B cell (primary cell): Measurements from ENCODE around the gene PPARD. TPM values are rescaled to one million over a fixed set of nuclear protein-coding genes. Genes with fewer than 3 reads are reported as not detected.

ENCODE experiments used
- ATAC-seq: fragments of 200-7000 bp; cut with Tn5 transposase; one replicate; pipeline ENCODE4 v1.10.0; 2021; ENCODE audit warnings: low read depth, mild to moderate bottlenecking, moderate number of reproducible peaks, moderate library complexity
- CTCF ChIA-PET: fragments of 350-600 bp; sonication (Branson Sonifier 250); formaldehyde crosslinking; loops from one replicate; lab custom pipeline; 2021; ENCODE audit warnings: antibody characterized with exemption, inconsistent platforms; lab: Charles Lee
- POLR2A ChIA-PET: fragments of 350-600 bp; sonication (Branson Sonifier 250); formaldehyde crosslinking; loops from one replicate; lab custom pipeline; 2021; ENCODE audit warnings: antibody characterized with exemption; lab: Charles Lee
- DNase-seq: peaks from one replicate; pipeline ENCODE4 v3.0.0; 2013
- H2AFZ ChIP-seq: 2 replicates; pipeline ENCODE4 v1.6.1; 2012; ENCODE audit warnings: mild to moderate bottlenecking, low read depth, low read length; ENCODE audit not compliant: insufficient read depth, poor library complexity, severe bottlenecking
- H3K27ac ChIP-seq, 2 donors: 1 replicate in 1 of 2; 2 replicates in 1 of 2; pipeline ENCODE4 v1.5.1; 2012 to 2013; ENCODE audit warnings: low read length in 2 of 2, mild to moderate bottlenecking in 2 of 2, moderate library complexity in 1 of 2
- H3K27me3 ChIP-seq, 4 experiments: fragments of 200-600 bp in 1 of 4; sonication (generic) in 1 of 4; replicated peaks in 1 of 4; 1 replicate in 2 of 4; 2 replicates in 2 of 4; pipeline versions ENCODE4 v1.6.1 to v1.7.0; 2013 to 2016; ENCODE audit warnings: low read length in 3 of 4, mild to moderate bottlenecking in 2 of 4, mixed read lengths in 1 of 4, moderate library complexity in 1 of 4; ENCODE audit not compliant: insufficient read depth in 4 of 4, control insufficient read depth in 3 of 4; ENCODE audit errors: control extremely low read depth in 1 of 4
- H3K36me3 ChIP-seq, 2 experiments: replicated peaks in 1 of 2; 1 replicate in 1 of 2; 2 replicates in 1 of 2; pipeline versions ENCODE4 v1.6.1 to v1.7.1; 2013; ENCODE audit warnings: low read length in 1 of 2; ENCODE audit not compliant: insufficient read depth in 2 of 2, control insufficient read depth in 1 of 2; ENCODE audit errors: control extremely low read depth in 1 of 2, extremely low read depth in 1 of 2
- H3K4me1 ChIP-seq, 2 donors: fragments of 200-600 bp in 1 of 2; sonication (generic) in 1 of 2; 1 replicate in 1 of 2; 2 replicates in 1 of 2; pipeline versions ENCODE4 v1.5.1 to v1.6.1; 2013 to 2017; ENCODE audit warnings: low read length in 2 of 2; ENCODE audit not compliant: control insufficient read depth in 2 of 2, insufficient read depth in 2 of 2
- H3K4me2 ChIP-seq: replicated peaks from 2 replicates; pipeline ENCODE3; 2012; ENCODE audit warnings: mild to moderate bottlenecking, low read depth, low read length; ENCODE audit not compliant: poor library complexity, severe bottlenecking
- H3K4me3 ChIP-seq, 5 experiments: fragments of 200-600 bp in 1 of 5; sonication (generic) in 1 of 5; 1 replicate in 3 of 5; 2 replicates in 2 of 5; pipeline versions ENCODE4 v1.5.1 to v1.7.0; 2011 to 2016; ENCODE audit warnings: low read length in 4 of 5, mild to moderate bottlenecking in 4 of 5, low read depth in 2 of 5, control low read depth in 1 of 5, moderate library complexity in 1 of 5; ENCODE audit not compliant: insufficient read depth in 1 of 5; ENCODE audit errors: control extremely low read depth in 1 of 5, extremely low read depth in 1 of 5
- H3K79me2 ChIP-seq: fragments of 200-600 bp; sonication (generic); one replicate; pipeline ENCODE4 v1.6.0; 2016; ENCODE audit warnings: low read length; ENCODE audit not compliant: control insufficient read depth, insufficient read depth
- H3K9ac ChIP-seq: fragments of 200-600 bp; sonication (generic); 2 replicates; pipeline ENCODE4 v1.6.1; 2017; ENCODE audit warnings: mild to moderate bottlenecking, low read length, moderate library complexity
- H3K9me3 ChIP-seq, 3 donors: one replicate each; pipeline versions ENCODE4 v1.6.1 to v1.7.1; 2013; ENCODE audit warnings: low read length in 2 of 3; ENCODE audit not compliant: control insufficient read depth in 2 of 3, insufficient read depth in 1 of 3; ENCODE audit errors: control extremely low read depth in 1 of 3
- H4K20me1 ChIP-seq: 2 replicates; pipeline ENCODE4 v1.6.0; 2012; ENCODE audit warnings: mild to moderate bottlenecking, low read length; ENCODE audit not compliant: insufficient read depth, control insufficient read depth, poor library complexity, severe bottlenecking
- H3K27ac Mint-ChIP-seq: one replicate; pipeline ENCODE4 v1.8.0; 2021; ENCODE audit warnings: mixed read lengths
- H3K27me3 Mint-ChIP-seq: one replicate; pipeline ENCODE4 v1.8.0; 2021; ENCODE audit warnings: mixed read lengths
- H3K4me1 Mint-ChIP-seq: one replicate; pipeline ENCODE4 v1.8.0; 2021; ENCODE audit warnings: mixed read lengths
- H3K4me3 Mint-ChIP-seq: one replicate; pipeline ENCODE4 v1.8.0; 2021; ENCODE audit warnings: mixed read lengths
- H3K9me3 Mint-ChIP-seq: one replicate; pipeline ENCODE4 v1.8.0; 2022; ENCODE audit warnings: mixed read lengths; ENCODE audit not compliant: insufficient read depth
- CTCF ChIP-seq: fragments of 200-600 bp; IDR thresholded peaks from one replicate; pipeline ENCODE4 v1.8.0; 2022; ENCODE audit warnings: antibody characterized with exemption, mild to moderate bottlenecking
- EZH2 ChIP-seq: IDR thresholded peaks from 2 replicates; pipeline ENCODE4 v1.6.1; 2012; ENCODE audit warnings: borderline replicate concordance, low read depth, mild to moderate bottlenecking, moderate library complexity, low read length; ENCODE audit not compliant: insufficient read depth, poor library complexity, severe bottlenecking
- WGBS: methylation state at CpG from one replicate; pipeline ENCODE4 v1.1.5; 2013; ENCODE audit warnings: missing lambda C conversion rate; ENCODE audit not compliant: insufficient coverage; 5-methylcytosine and 5-hydroxymethylcytosine counted together
- intact Hi-C: fragments of 100-400 bp; cut with micrococcal nuclease; formaldehyde crosslinking; loops from one replicate; pipeline ENCODE4 v1.10.0; 2022
- polyA plus RNA-seq: library from polyadenylated mRNA; depleted of rRNA; stranded (reverse); fragments of >200 nt; gene quantifications from 2 replicates; pipeline ENCODE4 v1.2.3, GENCODE V29; 2012
- total RNA-seq, 2 donors: library from RNA; stranded (reverse); fragments of 120-200 nt in 1 of 2; gene quantifications; 1 replicate in 1 of 2; 2 replicates in 1 of 2; pipeline versions ENCODE4 v1.2.3 to v1.2.4, GENCODE V29; 2013 to 2022

Gene PPARD
- total and polyA plus RNA-seq, 2 donors (not counting 1 experiment from before 2014, with no cell fraction given) = 37.9 to 38.9 TPM

- H3K36me3 ChIP-seq = peaks cover 0 to 8% of the 10 kb centered on the region in 2 experiments
- H2AFZ ChIP-seq = no peak overlapping the region
- Mint-ChIP-seq H3K27ac (no peak overlapping the region), H3K9me3 (no peaks in the 10 kb centered on the region), H3K27me3 (no peaks in the 10 kb centered on the region), H3K4me3 (no peak overlapping the region), H3K4me1 (peaks cover 14% of the 10 kb centered on the region)
- H3K9me3 ChIP-seq = no peaks in the 10 kb centered on the region
- POLR2A ChIA-PET = no interaction called here
- WGBS = 100% methylated on average over 3 of the region's 5 CpGs
- H3K27ac ChIP-seq = no peak overlapping the region
- intact Hi-C loops = no loop called here
- H3K4me2 ChIP-seq = no peak overlapping the region
- DNase-seq = no peak
- CTCF ChIA-PET = no interaction called here
- no peak for TF ChIP-seq CTCF
- TF ChIP-seq EZH2 = no peak
- peaks cover 39% of the 10 kb centered on the region for H4K20me1 ChIP-seq
- ATAC-seq = no peak
- H3K4me1 ChIP-seq = no peaks in the 10 kb centered on the region
- H3K4me3 ChIP-seq = no peak overlapping the region
- no peak overlapping the region for H3K9ac ChIP-seq
- no peaks in the 10 kb centered on the region for H3K27me3 ChIP-seq
- peaks cover 4% of the 10 kb centered on the region for H3K79me2 ChIP-seq
Observed at GRCh38 chr6:35402856-35403191, 60.5 kb downstream of the PPARD start.

DNA sequence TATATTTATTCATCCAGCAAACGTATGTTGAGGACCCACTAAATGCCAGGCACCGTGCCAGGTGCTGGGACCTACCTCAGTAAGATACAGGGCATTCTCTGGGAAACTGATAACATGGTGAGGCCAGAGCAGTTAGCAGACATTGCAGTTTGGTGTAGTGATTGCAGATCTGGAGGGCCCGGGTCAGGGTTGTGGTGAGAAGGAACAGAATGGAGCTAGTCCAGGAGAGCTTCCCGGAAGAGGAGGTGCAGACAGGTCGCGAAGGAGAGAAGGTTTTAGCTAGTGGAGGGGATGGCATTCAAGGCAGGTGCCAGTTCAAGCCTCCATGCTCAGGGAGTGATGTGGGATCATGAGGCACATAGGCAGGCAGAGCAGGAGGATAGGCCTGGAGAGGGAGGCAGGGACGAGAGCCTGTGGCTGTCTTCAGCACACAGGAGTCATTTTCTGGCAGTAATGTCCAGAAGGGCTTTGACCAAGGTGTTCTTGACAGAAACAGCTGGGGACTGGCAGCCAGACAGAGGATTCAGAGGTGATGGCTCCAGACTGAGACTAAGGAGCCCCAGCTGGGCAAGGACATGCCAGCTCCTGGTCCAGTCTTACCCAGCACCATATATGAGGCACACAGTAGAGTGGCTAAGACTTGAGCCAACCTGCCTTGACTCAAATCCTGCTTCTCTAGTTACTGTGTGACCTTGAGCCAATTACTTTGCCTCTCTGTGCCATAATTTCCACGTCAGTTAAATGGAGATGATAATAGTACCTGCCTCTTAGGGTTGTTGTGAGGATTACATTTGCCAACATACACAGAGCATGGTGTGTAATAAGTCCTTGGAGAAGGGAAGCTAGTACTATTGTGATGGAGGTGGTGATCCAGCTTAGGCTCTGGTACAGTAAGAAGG, 61.4 kb downstream of the PPARD start:
- Mint-ChIP-seq H3K27ac (no peak overlapping the region), H3K4me3 (no peak overlapping the region), H3K9me3 (no peaks in the 10 kb centered on the region), H3K27me3 (no peaks in the 10 kb centered on the region), H3K4me1 (peaks cover 14% of the 10 kb centered on the region)
- no peak overlapping the region for H3K4me3 ChIP-seq
- H4K20me1 ChIP-seq = peaks cover 39% of the 10 kb centered on the region
- no peak for ATAC-seq
- H3K9ac ChIP-seq = no peak overlapping the region
- H3K79me2 ChIP-seq = no peaks in the 10 kb centered on the region
- no peaks in the 10 kb centered on the region for H3K9me3 ChIP-seq
- ChIA-PET POLR2A (no interaction called here), CTCF (interaction anchor here (1.3 kb wide), 1 partner anchor 46 kb away, joined by 4 read pairs; no protein-coding TSS in a partner anchor)
- no peaks in the 10 kb centered on the region for H3K4me1 ChIP-seq
- TF ChIP-seq EZH2 = no peak
- no peak for TF ChIP-seq CTCF
- intact Hi-C loops = no loop called here
- peaks cover 0 to 8% of the 10 kb centered on the region in 2 experiments for H3K36me3 ChIP-seq
- H3K27ac ChIP-seq = no peak overlapping the region
- H2AFZ ChIP-seq = no peak overlapping the region
- WGBS = 100% methylated on average over 8 of the region's 8 CpGs
- no peak for DNase-seq
- no peaks in the 10 kb centered on the region for H3K27me3 ChIP-seq
- H3K4me2 ChIP-seq = no peak overlapping the region
